GM12878 (cell line): ENCODE data around the gene SPAM1. TPM values are rescaled to one million over a fixed set of nuclear protein-coding genes. Genes with fewer than 3 reads are reported as not detected.

ENCODE experiments used
- ATAC-seq: fragments of 200-7000 bp; cut with Tn5 transposase; 3 replicates; pipeline ENCODE4 v1.9.1; 2020; ENCODE audit warnings: mild to moderate bottlenecking, moderate library complexity
- BruUV-seq: library from RNA; stranded (reverse); fragments of 400-500 nt; replicated peaks from 2 replicates; lab custom pipeline; 2021; lab: Mats Ljungman, UMichigan
- CTCF ChIA-PET: fragments of 300-600 bp; sonication (Branson Sonifier 250); formaldehyde crosslinking; extraction: SDS; loops from one replicate; lab custom pipeline; 2021; ENCODE audit warnings: inconsistent platforms; lab: Yijun Ruan, JAX
- POLR2A ChIA-PET: fragments of 350-600 bp; formaldehyde crosslinking; extraction: SDS; loops from one replicate; lab custom pipeline; 2021; ENCODE audit warnings: inconsistent platforms; lab: Charles Lee
- RAD21 ChIA-PET: fragments of 300-600 bp; sonication (Branson Sonifier 250); formaldehyde crosslinking; loops from one replicate; lab custom pipeline; 2023; ENCODE audit warnings: antibody characterized with exemption; ENCODE audit not compliant: unreplicated experiment; lab: Charles Lee
- SMC1A ChIA-PET: fragments of 300-600 bp; sonication (Branson Sonifier 250); formaldehyde crosslinking; loops from one replicate; lab custom pipeline; 2023; ENCODE audit not compliant: unreplicated experiment, uncharacterized antibody; lab: Charles Lee
- DNase-seq: peaks from one replicate; pipeline ENCODE4 v3.0.0-alpha.2; 2011; ENCODE audit warnings: low read depth, low spot score
- FAIRE-seq: peaks from 3 replicates; lab custom pipeline; 2011; peaks lifted over from hg19 to GRCh38; lab: Jason Lieb, UNC
- H2AFZ ChIP-seq: 2 replicates; pipeline ENCODE4 v1.6.0; 2011; ENCODE audit warnings: low read depth, low read length, control low read depth; ENCODE audit not compliant: control insufficient read depth
- H3K27ac ChIP-seq: 2 replicates; pipeline ENCODE4 v1.5.1; 2011; ENCODE audit warnings: control low read depth; ENCODE audit not compliant: control insufficient read depth, insufficient read depth
- H3K27me3 ChIP-seq, 2 experiments: replicated peaks in 1 of 2; 2 replicates each; pipeline versions ENCODE4 v1.6.0 to v1.6.1; 2011; ENCODE audit warnings: low read length in 1 of 2; ENCODE audit not compliant: control insufficient read depth in 2 of 2, insufficient read depth in 2 of 2
- H3K36me3 ChIP-seq, 2 experiments: 2 replicates each; pipeline ENCODE4 v1.5.1; 2011; ENCODE audit warnings: low read length in 1 of 2; ENCODE audit not compliant: control insufficient read depth in 2 of 2, insufficient read depth in 2 of 2
- H3K4me1 ChIP-seq: 2 replicates; pipeline ENCODE4 v1.6.1; 2011; ENCODE audit warnings: mild to moderate bottlenecking, low read length, moderate library complexity, mixed read lengths; ENCODE audit not compliant: control insufficient read depth, insufficient read depth
- H3K4me2 ChIP-seq: 2 replicates; pipeline ENCODE4 v1.6.0; 2011; ENCODE audit warnings: control low read depth; ENCODE audit not compliant: control insufficient read depth, insufficient read depth
- H3K4me3 ChIP-seq: fragments of 200-600 bp; sonication (generic); 2 replicates; pipeline ENCODE4 v1.5.1; 2016
- H3K79me2 ChIP-seq: 2 replicates; pipeline ENCODE4 v1.6.0; 2011; ENCODE audit warnings: low read length; ENCODE audit not compliant: control insufficient read depth, insufficient read depth
- H3K9ac ChIP-seq: 2 replicates; pipeline ENCODE4 v1.8.0; 2011; ENCODE audit warnings: low read length, control low read depth, mixed read lengths; ENCODE audit not compliant: control insufficient read depth, insufficient read depth
- H3K9me3 ChIP-seq: replicated peaks from 3 replicates; pipeline ENCODE4 v1.5.1; 2011; ENCODE audit warnings: mild to moderate bottlenecking, low read length; ENCODE audit not compliant: control insufficient read depth, insufficient read depth
- H4K20me1 ChIP-seq: 2 replicates; pipeline ENCODE4 v1.6.0; 2011; ENCODE audit not compliant: control insufficient read depth, insufficient read depth
- SPI1 ChIP-seq: IDR thresholded peaks from 2 replicates; pipeline ENCODE4 v1.6.1; 2011; ENCODE audit warnings: low read depth, mild to moderate bottlenecking, low read length, moderate library complexity, borderline replicate concordance; ENCODE audit not compliant: insufficient read depth
- SREBF1 ChIP-seq: IDR thresholded peaks from 2 replicates; pipeline ENCODE4 v1.6.1; 2012; ENCODE audit warnings: mild to moderate bottlenecking, low read length
- WGBS: methylation state at CpG from one replicate; pipeline ENCODE4 v1.1.6; 2016; ENCODE audit warnings: low lambda C conversion rate; ENCODE audit not compliant: insufficient replicate concordance, insufficient coverage; ENCODE audit errors: missing lambda C conversion rate; 5-methylcytosine and 5-hydroxymethylcytosine counted together
- in situ Hi-C: fragments of 300-500 bp; cut with MboI; formaldehyde crosslinking; loops from 9 replicates; pipeline ENCODE4 v1.14.3; 2018; ENCODE audit warnings: mixed read lengths
- intact Hi-C: fragments of 100-400 bp; cut with micrococcal nuclease; formaldehyde crosslinking; loops from one replicate; pipeline ENCODE4 v1.14.2; 2022; ENCODE audit not compliant: unreplicated experiment
- polyA plus RNA-seq, 11 experiments: library from polyadenylated mRNA; depleted of rRNA in 4 of 11; unstranded in 6 of 11; stranded (reverse) in 5 of 11; fragments of >200 nt; fragmentation: Nextera tagmentation in 4 of 11; fragmentation: Illumina TruSeq in 1 of 11; extraction: Ambion mirVana in 4 of 11; extraction: Trizol in 1 of 11; gene quantifications; 1 replicate in 1 of 11; 2 replicates in 10 of 11; pipeline versions ENCODE4 v1.2.1 to v1.2.3, GENCODE V29; 2011 to 2016; ENCODE audit warnings: inconsistent platforms in 2 of 11, missing spikeins in 2 of 11, low read depth in 1 of 11
- total RNA-seq, 4 experiments: library from RNA; depleted of rRNA in 3 of 4; stranded (reverse); fragments of >200 nt in 3 of 4; fragmentation: Illumina TruSeq in 1 of 4; extraction: Trizol in 1 of 4; gene quantifications; 2 replicates each; pipeline versions ENCODE4 v1.2.1 to v1.2.3, GENCODE V29; 2013 to 2021

Gene SPAM1
- total and polyA plus RNA-seq, 10 of the 15 experiments (the other 5 are each of a cell fraction or from before 2014, with no cell fraction given), result not detected

GRCh38 chr7:124009321-124009720 lies 84.3 kb downstream of the SPAM1 start:
- H3K9me3 ChIP-seq, result no peaks in the 10 kb centered on the region
- DNase-seq, result peak; percentile 2
- H3K4me3 ChIP-seq, result no peak overlapping the region
- WGBS, result 18% methylated on average over 2 of the region's 2 CpGs
- H3K27ac ChIP-seq, result no peak overlapping the region
- no peaks in the 10 kb centered on the region for H3K79me2 ChIP-seq
- BruUV-seq, result no TSS peak
- ChIA-PET POLR2A (no interaction called here), RAD21 (no interaction called here), CTCF (no interaction called here), SMC1A (no interaction called here)
- intact Hi-C loops (no loop called here), in situ Hi-C loops (no loop called here)
- TF ChIP-seq SREBF1 (no peak), SPI1 (peak; percentile 21; the same call in 1 of the 2 replicates)
- H2AFZ ChIP-seq, result no peak overlapping the region
- H3K9ac ChIP-seq, result no peak overlapping the region
- no peak for FAIRE-seq
- H3K4me1 ChIP-seq, result no peaks in the 10 kb centered on the region
- no peaks in the 10 kb centered on the region for H3K36me3 ChIP-seq
- H3K27me3 ChIP-seq, result no peaks in the 10 kb centered on the region
- H3K4me2 ChIP-seq, result no peak overlapping the region
- peak; percentile 46 for ATAC-seq
- H4K20me1 ChIP-seq, result no peaks in the 10 kb centered on the region

Other genes starting within 250 kb of the SPAM1 start
- gene WASL, start 176.2 kb upstream of the SPAM1 start, total RNA-seq (2014; rRNA removed), result 3.1 and 3.2 TPM in 2 replicates
- gene WASL, start 176.2 kb upstream of the SPAM1 start, total RNA-seq (2014; rRNA removed; fragmentation: Illumina TruSeq; extraction: Trizol), result 4.6 and 4.7 TPM in 2 replicates
- 6.4 and 6.5 TPM in 2 replicates for gene WASL, start 176.2 kb upstream of the SPAM1 start, total RNA-seq (2021)
- gene WASL, start 176.2 kb upstream of the SPAM1 start, polyA plus RNA-seq (2011; rRNA removed), result 4.0 and 5.5 TPM in 2 replicates
- gene WASL, start 176.2 kb upstream of the SPAM1 start, polyA plus RNA-seq (2014; fragmentation: Illumina TruSeq; extraction: Trizol), result 4.3 and 6.4 TPM in 2 replicates
- gene WASL, start 176.2 kb upstream of the SPAM1 start, polyA plus RNA-seq (2014; fragmentation: Nextera tagmentation; extraction: Ambion mirVana), result 1 to 10 TPM; 2.0 to 2.1 TPM
- gene WASL, start 176.2 kb upstream of the SPAM1 start, polyA plus RNA-seq (2014; rRNA removed), result 3.0 and 3.2 TPM in 2 replicates
- 1 to 10 TPM; 3.5 TPM for gene WASL, start 176.2 kb upstream of the SPAM1 start, polyA plus RNA-seq (2016; fragmentation: Nextera tagmentation; extraction: Ambion mirVana)
- gene HYAL4, start 80.1 kb upstream of the SPAM1 start, total RNA-seq (2014; rRNA removed), result 0.16 and 0.28 TPM in 2 replicates
- gene HYAL4, start 80.1 kb upstream of the SPAM1 start, total RNA-seq (2014; rRNA removed; fragmentation: Illumina TruSeq; extraction: Trizol), result 0.22 and 0.32 TPM in 2 replicates
- 0.37 TPM in 1 of 2 replicates, not detected in the other for gene HYAL4, start 80.1 kb upstream of the SPAM1 start, total RNA-seq (2021)
- 0.88 and 1.1 TPM in 2 replicates for gene HYAL4, start 80.1 kb upstream of the SPAM1 start, polyA plus RNA-seq (2011; rRNA removed)
- gene HYAL4, start 80.1 kb upstream of the SPAM1 start, polyA plus RNA-seq (2014; fragmentation: Illumina TruSeq; extraction: Trizol), result 0.26 TPM in 1 of 2 replicates, not detected in the other
- gene HYAL4, start 80.1 kb upstream of the SPAM1 start, polyA plus RNA-seq (2014; fragmentation: Nextera tagmentation; extraction: Ambion mirVana), result under 1 TPM; 0.20 to 0.26 TPM
- 0.40 TPM in 1 of 2 replicates, not detected in the other for gene HYAL4, start 80.1 kb upstream of the SPAM1 start, polyA plus RNA-seq (2014; rRNA removed)
- under 1 TPM; 0.14 to 0.37 TPM for gene HYAL4, start 80.1 kb upstream of the SPAM1 start, polyA plus RNA-seq (2016; fragmentation: Nextera tagmentation; extraction: Ambion mirVana)
- not detected in 2 replicates for gene TMEM229A, start 107.8 kb downstream of the SPAM1 start, total RNA-seq (2014; rRNA removed)
- gene TMEM229A, start 107.8 kb downstream of the SPAM1 start, total RNA-seq (2014; rRNA removed; fragmentation: Illumina TruSeq; extraction: Trizol), result not detected in 2 replicates
- not detected in 2 replicates for gene TMEM229A, start 107.8 kb downstream of the SPAM1 start, total RNA-seq (2021)
- gene TMEM229A, start 107.8 kb downstream of the SPAM1 start, polyA plus RNA-seq (2011; rRNA removed), result not detected in 2 replicates
- gene TMEM229A, start 107.8 kb downstream of the SPAM1 start, polyA plus RNA-seq (2014; fragmentation: Illumina TruSeq; extraction: Trizol), result not detected in 2 replicates
- gene TMEM229A, start 107.8 kb downstream of the SPAM1 start, polyA plus RNA-seq (2014; fragmentation: Nextera tagmentation; extraction: Ambion mirVana), result not detected
- not detected in 2 replicates for gene TMEM229A, start 107.8 kb downstream of the SPAM1 start, polyA plus RNA-seq (2014; rRNA removed)
- gene TMEM229A, start 107.8 kb downstream of the SPAM1 start, polyA plus RNA-seq (2016; fragmentation: Nextera tagmentation; extraction: Ambion mirVana), result not detected